ENCODE results near the gene SULT6B1. TPM values are rescaled to one million over a fixed set of nuclear protein-coding genes. Genes with fewer than 3 reads are reported as not detected.

Gene SULT6B1
- total RNA-seq, 2 experiments from 2014 or later: not detected

DNA sequence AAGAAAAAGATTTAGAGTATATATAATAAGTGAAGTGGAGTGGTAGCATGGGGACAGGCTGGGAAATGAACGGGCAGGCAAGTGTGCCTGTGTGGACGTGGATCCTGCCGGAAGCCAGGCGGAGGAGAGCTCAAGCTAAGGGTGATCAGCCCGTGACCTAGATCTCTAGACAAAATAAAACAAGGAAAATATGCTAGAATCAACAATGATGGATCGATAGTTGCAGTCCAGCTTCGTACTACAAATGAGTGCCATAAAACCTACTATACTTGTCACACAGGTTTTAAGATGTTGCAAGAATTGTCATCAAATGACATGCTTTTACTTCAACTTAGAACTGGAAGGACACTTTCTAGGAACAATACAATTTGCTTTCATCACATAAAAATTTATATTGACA is 40.1 kb downstream of the SULT6B1 start:
- no peak for ATAC-seq

GRCh38 chr2:37146062-37146461 is 42.4 kb downstream of the SULT6B1 start:
- Mint-ChIP-seq H3K4me3 (no peak overlapping the region), H3K27ac (no peak overlapping the region), H3K36me3 (ENCODE audit: low read depth) (peaks cover 34% of the 10 kb centered on the region), H3K9me3 (no peaks in the 10 kb centered on the region), H3K27me3 (no peaks in the 10 kb centered on the region), H3K4me1 (ENCODE audit: low read depth) (peaks cover 10% of the 10 kb centered on the region)
- TF ChIP-seq, protein P1, sequence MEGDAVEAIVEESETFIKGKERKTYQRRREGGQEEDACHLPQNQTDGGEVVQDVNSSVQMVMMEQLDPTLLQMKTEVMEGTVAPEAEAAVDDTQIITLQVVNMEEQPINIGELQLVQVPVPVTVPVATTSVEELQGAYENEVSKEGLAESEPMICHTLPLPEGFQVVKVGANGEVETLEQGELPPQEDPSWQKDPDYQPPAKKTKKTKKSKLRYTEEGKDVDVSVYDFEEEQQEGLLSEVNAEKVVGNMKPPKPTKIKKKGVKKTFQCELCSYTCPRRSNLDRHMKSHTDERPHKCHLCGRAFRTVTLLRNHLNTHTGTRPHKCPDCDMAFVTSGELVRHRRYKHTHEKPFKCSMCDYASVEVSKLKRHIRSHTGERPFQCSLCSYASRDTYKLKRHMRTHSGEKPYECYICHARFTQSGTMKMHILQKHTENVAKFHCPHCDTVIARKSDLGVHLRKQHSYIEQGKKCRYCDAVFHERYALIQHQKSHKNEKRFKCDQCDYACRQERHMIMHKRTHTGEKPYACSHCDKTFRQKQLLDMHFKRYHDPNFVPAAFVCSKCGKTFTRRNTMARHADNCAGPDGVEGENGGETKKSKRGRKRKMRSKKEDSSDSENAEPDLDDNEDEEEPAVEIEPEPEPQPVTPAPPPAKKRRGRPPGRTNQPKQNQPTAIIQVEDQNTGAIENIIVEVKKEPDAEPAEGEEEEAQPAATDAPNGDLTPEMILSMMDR (IDR thresholded peaks at IDR 0.05): no peak
- ATAC-seq: no peak
- no peak for DNase-seq
- ChIA-PET POLR2A (interaction anchor here (1.0 kb wide), 1 partner anchor 61 kb away, joined by 3 read pairs; no protein-coding TSS in a partner anchor), CTCF (no interaction called here)
- intact Hi-C loops (cut with micrococcal nuclease): no loop called here

More for the DNA sequence above, 40.1 kb downstream of the SULT6B1 start:
- POLR2A ChIA-PET: interaction anchor here (1.0 kb wide), 1 partner anchor 7 kb away, joined by 3 read pairs; no protein-coding TSS in a partner anchor
- H3K9me3 Mint-ChIP-seq: peaks cover under 1% of the 10 kb centered on the region
- H3K36me3 Mint-ChIP-seq (ENCODE audit: low read depth): peaks cover 41% of the 10 kb centered on the region
- no peak for DNase-seq
- TF ChIP-seq, protein P1 (IDR thresholded peaks at IDR 0.05): no peak
- H3K27me3 Mint-ChIP-seq: no peaks in the 10 kb centered on the region
- CTCF ChIA-PET: no interaction called here
- intact Hi-C loops (cut with micrococcal nuclease): no loop called here
- no peak overlapping the region for H3K4me3 Mint-ChIP-seq
- H3K27ac Mint-ChIP-seq: no peak overlapping the region
- peaks cover 26% of the 10 kb centered on the region for H3K4me1 Mint-ChIP-seq (ENCODE audit: low read depth)

GRCh38 chr2:37143974-37144373 is 44.5 kb downstream of the SULT6B1 start:
- H3K4me1 Mint-ChIP-seq (ENCODE audit: low read depth): no peaks in the 10 kb centered on the region
- H3K36me3 Mint-ChIP-seq (ENCODE audit: low read depth): peaks cover 38% of the 10 kb centered on the region
- H3K4me3 Mint-ChIP-seq: no peak overlapping the region
- ChIA-PET POLR2A (no interaction called here), CTCF (no interaction called here)
- intact Hi-C loops (cut with micrococcal nuclease): no loop called here
- H3K9me3 Mint-ChIP-seq: no peaks in the 10 kb centered on the region
- H3K27ac Mint-ChIP-seq: no peak overlapping the region
- TF ChIP-seq, protein P1 (IDR thresholded peaks at IDR 0.05): no peak
- no peaks in the 10 kb centered on the region for H3K27me3 Mint-ChIP-seq
- ATAC-seq (no peak), DNase-seq (no peak)

DNA sequence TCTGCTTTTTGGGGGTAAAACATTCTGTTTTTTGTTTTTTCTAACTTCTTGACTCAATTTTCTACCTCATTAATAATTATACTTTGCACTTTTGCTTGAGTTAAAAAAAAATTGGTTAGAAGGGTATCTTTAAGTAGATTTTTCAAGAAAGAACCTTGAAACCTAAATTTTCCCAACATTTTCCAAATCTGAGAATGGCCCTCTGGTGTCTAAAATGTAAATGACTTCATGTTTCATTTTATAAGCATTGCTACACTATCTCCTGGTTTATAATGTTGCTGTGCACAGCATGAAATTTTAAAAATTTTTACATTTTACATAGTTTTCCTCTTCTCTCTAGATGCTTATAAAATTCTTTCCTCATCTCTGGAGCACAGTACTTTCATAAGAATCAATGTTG is 45.9 kb downstream of the SULT6B1 start:
- intact Hi-C loops (cut with micrococcal nuclease): no loop called here
- H3K36me3 Mint-ChIP-seq (ENCODE audit: low read depth): peaks cover 32% of the 10 kb centered on the region
- H3K27ac Mint-ChIP-seq: no peak overlapping the region
- CTCF ChIA-PET: interaction anchor here (0.6 kb wide), 1 partner anchor 22 kb away, joined by 3 read pairs; no protein-coding TSS in a partner anchor
- H3K9me3 Mint-ChIP-seq: no peaks in the 10 kb centered on the region
- H3K4me1 Mint-ChIP-seq (ENCODE audit: low read depth): no peaks in the 10 kb centered on the region
- POLR2A ChIA-PET: no interaction called here
- ATAC-seq (no peak), DNase-seq (no peak)
- H3K4me3 Mint-ChIP-seq: no peak overlapping the region
- no peaks in the 10 kb centered on the region for H3K27me3 Mint-ChIP-seq
- TF ChIP-seq, protein P1 (IDR thresholded peaks at IDR 0.05): no peak

DNA sequence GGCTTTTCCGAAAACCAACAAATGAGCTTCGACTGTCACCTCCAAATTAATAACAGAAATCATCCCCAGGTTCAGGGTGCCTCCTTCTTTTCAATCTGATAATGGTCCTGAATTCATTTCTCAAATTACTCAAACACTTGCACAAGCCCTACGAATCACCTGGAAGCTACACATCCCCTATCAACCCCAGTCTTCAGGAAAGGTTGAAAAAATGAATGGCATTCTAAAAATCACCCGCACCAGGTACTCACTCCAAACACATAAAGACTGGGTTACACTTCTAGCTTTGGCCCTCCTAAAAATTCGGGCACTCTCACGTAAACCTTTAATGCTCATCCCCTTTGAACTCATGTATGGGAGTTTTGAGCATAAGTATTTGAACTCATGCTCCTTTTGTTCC is 55.6 kb downstream of the SULT6B1 start:
- Mint-ChIP-seq H3K27me3 (no peaks in the 10 kb centered on the region), H3K27ac (no peak overlapping the region), H3K9me3 (no peaks in the 10 kb centered on the region), H3K4me1 (ENCODE audit: low read depth) (no peaks in the 10 kb centered on the region), H3K4me3 (no peak overlapping the region), H3K36me3 (ENCODE audit: low read depth) (peaks cover 40% of the 10 kb centered on the region)
- TF ChIP-seq, protein P1 (IDR thresholded peaks at IDR 0.05): no peak
- ChIA-PET CTCF (no interaction called here), POLR2A (interaction anchor here (0.9 to 1.2 kb wide), 2 partner anchors 20 to 90 kb away, joined by 3 read pairs; no protein-coding TSS in a partner anchor)
- ATAC-seq (no peak), DNase-seq (no peak)
- intact Hi-C loops (cut with micrococcal nuclease): no loop called here

Data from activated CD8-positive, alpha-beta T cell treated with anti-CD3 and anti-CD28 coated beads for 36 hours (primary cell).